Mesothelial cell of epicardium (in vitro differentiated cells): ENCODE data around the gene COQ3. TPM values are rescaled to one million over a fixed set of nuclear protein-coding genes. Genes with fewer than 3 reads are reported as not detected.

Source experiments
- DNase-seq, 2 experiments: peaks; one replicate each; pipeline ENCODE4 v3.0.0; 2021; ENCODE audit warnings: low spot score in 2 of 2; ENCODE audit not compliant: unreplicated experiment in 2 of 2
- H3K27ac Mint-ChIP-seq: 2 replicates; pipeline ENCODE4 v1.8.0; 2021; ENCODE audit warnings: mixed read lengths
- H3K27me3 Mint-ChIP-seq: 2 replicates; pipeline ENCODE4 v1.8.0; 2021; ENCODE audit warnings: low read depth, mixed read lengths
- H3K36me3 Mint-ChIP-seq: 2 replicates; pipeline ENCODE4 v1.8.0; 2021; ENCODE audit warnings: mixed read lengths
- H3K4me1 Mint-ChIP-seq: 2 replicates; pipeline ENCODE4 v1.8.0; 2021; ENCODE audit warnings: mixed read lengths
- H3K4me3 Mint-ChIP-seq: 2 replicates; pipeline ENCODE4 v1.8.0; 2021; ENCODE audit warnings: mild to moderate bottlenecking, moderate library complexity, mixed read lengths
- H3K9me3 Mint-ChIP-seq: 2 replicates; pipeline ENCODE4 v1.8.0; 2021; ENCODE audit warnings: mixed read lengths
- total RNA-seq: library from RNA; stranded (reverse); gene quantifications from 3 replicates; pipeline ENCODE4 v1.2.1, GENCODE V29; 2021
- TF ChIP-seq, protein P1 (sequence below): fragments of 200-600 bp; sonication (generic); IDR thresholded peaks from one replicate; pipeline ENCODE4 v1.5.0; 2021; ENCODE audit warnings: antibody characterized with exemption; ENCODE audit not compliant: unreplicated experiment

COQ3 gene, protein sequence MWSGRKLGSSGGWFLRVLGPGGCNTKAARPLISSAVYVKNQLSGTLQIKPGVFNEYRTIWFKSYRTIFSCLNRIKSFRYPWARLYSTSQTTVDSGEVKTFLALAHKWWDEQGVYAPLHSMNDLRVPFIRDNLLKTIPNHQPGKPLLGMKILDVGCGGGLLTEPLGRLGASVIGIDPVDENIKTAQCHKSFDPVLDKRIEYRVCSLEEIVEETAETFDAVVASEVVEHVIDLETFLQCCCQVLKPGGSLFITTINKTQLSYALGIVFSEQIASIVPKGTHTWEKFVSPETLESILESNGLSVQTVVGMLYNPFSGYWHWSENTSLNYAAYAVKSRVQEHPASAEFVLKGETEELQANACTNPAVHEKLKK
- total RNA-seq = 4.9 to 6.1 TPM (median 5.6 TPM) in 3 replicates

DNA sequence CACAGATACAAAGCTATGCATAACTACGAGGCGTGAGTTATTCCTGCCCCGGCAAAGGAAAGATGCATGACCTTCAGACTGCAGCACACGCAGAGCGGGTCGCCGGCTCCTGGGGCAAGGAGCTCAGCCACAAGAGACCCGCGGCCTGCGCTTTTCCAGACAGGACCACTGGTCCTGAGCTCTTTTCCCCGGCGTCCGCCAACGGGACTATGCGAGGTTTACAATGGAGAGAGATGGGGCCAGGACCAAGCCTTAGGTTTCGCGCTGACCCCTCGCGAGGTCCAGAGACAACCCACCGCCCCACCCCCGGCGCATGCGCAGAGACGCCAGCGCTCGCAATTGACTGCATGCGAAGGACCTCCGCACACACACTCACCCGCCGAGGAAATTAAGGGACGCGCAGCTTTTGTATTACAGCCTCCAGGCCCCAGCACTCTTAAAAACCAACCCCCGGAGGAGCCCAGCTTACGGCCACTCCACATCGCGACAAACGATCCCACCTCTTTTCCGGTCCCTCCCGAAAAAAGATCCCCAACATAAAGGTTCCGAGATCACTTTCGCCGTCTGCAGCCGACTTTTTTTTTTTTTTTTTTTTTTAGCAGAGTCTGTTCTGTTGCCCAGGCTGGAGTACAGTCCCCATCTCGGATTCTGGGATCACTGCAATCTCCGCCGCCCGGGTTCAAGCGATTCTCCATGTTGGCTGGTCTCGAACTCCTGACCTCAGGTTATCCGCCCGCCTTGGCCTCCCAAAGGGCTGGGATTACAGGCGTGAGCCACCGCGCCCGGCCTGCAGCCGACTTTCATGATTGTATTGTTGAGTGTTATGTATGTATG, at the start of gene COQ3:
Gene COQ3, minus strand, starts transcription at position 498 of the 834 bp plus-strand sequence. Its CDS starts 16 bp downstream, at position 482.
- peak; percentile 64 to 89 for DNase-seq
- peak within 1 kb of the TSS; percentile 97 for H3K27ac Mint-ChIP-seq
- H3K4me1 Mint-ChIP-seq = peaks cover 10% of the 10 kb centered on the region
- no peaks in the 10 kb centered on the region for H3K27me3 Mint-ChIP-seq
- peak within 1 kb of the TSS; percentile 96 for H3K4me3 Mint-ChIP-seq
- H3K36me3 Mint-ChIP-seq = peaks cover 3% of the 10 kb centered on the region
- H3K9me3 Mint-ChIP-seq = no peaks in the 10 kb centered on the region
- TF ChIP-seq, protein P1, sequence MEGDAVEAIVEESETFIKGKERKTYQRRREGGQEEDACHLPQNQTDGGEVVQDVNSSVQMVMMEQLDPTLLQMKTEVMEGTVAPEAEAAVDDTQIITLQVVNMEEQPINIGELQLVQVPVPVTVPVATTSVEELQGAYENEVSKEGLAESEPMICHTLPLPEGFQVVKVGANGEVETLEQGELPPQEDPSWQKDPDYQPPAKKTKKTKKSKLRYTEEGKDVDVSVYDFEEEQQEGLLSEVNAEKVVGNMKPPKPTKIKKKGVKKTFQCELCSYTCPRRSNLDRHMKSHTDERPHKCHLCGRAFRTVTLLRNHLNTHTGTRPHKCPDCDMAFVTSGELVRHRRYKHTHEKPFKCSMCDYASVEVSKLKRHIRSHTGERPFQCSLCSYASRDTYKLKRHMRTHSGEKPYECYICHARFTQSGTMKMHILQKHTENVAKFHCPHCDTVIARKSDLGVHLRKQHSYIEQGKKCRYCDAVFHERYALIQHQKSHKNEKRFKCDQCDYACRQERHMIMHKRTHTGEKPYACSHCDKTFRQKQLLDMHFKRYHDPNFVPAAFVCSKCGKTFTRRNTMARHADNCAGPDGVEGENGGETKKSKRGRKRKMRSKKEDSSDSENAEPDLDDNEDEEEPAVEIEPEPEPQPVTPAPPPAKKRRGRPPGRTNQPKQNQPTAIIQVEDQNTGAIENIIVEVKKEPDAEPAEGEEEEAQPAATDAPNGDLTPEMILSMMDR = no peak

DNA sequence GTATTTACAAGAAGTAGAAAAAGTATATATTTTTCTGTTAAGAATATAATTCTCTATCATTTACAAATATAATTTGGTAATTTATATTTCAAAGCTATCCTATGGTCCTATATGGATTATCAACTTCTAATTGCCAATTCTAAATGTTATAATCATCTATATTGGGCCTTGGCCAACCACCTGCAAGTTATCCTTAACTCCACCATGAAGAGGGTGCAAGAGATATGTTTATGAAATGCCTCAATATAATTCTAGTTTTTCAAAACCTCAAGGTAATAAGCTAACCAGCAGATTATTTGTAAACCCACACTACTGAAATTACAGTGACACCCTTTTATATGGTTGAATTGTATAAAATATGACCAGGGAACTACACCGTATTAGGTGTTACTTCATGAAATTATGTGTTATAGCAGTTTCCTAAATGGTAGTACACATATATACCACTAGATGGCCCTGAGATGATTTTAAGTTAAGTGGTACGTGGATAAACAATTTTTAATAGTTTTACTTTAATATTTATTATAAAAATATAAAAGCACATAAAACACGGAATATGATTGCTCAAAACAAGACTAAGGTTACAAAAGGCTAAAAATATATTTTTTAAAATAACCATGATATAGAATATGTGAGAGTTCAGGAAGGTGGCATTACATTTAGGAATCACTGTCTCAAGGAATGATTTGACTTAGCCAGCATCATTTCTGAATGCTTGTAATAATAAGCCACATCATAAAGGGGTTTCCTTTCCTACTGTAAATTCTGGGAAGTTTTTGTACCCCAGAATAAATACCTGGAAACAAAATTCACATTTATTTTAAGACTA, 40.9 kb upstream of the COQ3 start:
- Mint-ChIP-seq H3K27me3 (no peaks in the 10 kb centered on the region), H3K36me3 (peaks cover 2% of the 10 kb centered on the region), H3K27ac (no peak overlapping the region), H3K4me1 (no peaks in the 10 kb centered on the region), H3K9me3 (no peaks in the 10 kb centered on the region), H3K4me3 (no peak overlapping the region)
- no peak for DNase-seq
- TF ChIP-seq, protein P1 = peak; percentile 83

DNA sequence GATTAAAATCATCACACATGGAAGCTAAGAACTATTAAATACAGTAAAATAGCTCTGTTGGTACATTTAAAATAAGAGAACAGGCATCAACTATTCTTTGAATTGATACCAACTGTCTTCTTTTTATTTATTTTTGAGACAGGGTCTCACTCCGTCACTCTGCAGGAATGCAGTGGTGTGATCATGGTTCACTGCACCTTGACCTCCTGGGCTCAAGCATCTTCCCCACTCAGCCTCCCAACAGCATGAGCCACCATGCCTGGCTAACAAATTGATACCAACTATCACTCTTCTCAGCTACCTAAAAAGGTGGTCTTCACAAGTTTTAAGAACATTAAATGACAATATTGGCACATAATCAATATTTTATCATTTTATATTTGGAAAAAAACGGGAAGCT, 38.9 kb upstream of the COQ3 start:
- peaks cover 5% of the 10 kb centered on the region for H3K4me1 Mint-ChIP-seq
- DNase-seq = no peak
- no peaks in the 10 kb centered on the region for H3K9me3 Mint-ChIP-seq
- no peaks in the 10 kb centered on the region for H3K27me3 Mint-ChIP-seq
- TF ChIP-seq, protein P1 = no peak
- H3K36me3 Mint-ChIP-seq = peaks cover 5% of the 10 kb centered on the region
- H3K4me3 Mint-ChIP-seq = no peak overlapping the region
- no peak overlapping the region for H3K27ac Mint-ChIP-seq

DNA sequence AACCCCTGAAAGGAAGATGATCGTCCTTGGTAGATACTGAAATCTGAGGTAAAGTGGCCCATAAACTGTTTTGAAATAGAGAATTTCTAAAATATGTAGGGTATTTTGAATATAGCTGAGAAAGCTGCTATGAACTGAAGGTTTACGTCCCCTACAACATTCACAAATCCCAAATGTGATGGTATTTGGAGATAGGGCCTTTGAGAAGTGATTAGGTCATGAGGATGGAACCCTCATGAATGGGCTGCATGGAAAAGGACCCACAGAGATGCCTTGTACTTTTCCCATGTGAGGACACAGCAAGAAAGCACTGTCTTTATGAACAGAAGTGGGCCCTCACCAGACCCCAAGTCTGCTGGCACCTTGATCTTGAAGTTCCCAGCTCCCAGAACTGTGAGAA, 37.9 kb upstream of the COQ3 start:
- TF ChIP-seq, protein P1 = no peak
- no peaks in the 10 kb centered on the region for H3K9me3 Mint-ChIP-seq
- no peaks in the 10 kb centered on the region for H3K27me3 Mint-ChIP-seq
- DNase-seq = no peak
- peaks cover 14% of the 10 kb centered on the region for H3K4me1 Mint-ChIP-seq
- H3K36me3 Mint-ChIP-seq = peaks cover 5% of the 10 kb centered on the region
- H3K27ac Mint-ChIP-seq = no peak overlapping the region
- no peak overlapping the region for H3K4me3 Mint-ChIP-seq

DNA sequence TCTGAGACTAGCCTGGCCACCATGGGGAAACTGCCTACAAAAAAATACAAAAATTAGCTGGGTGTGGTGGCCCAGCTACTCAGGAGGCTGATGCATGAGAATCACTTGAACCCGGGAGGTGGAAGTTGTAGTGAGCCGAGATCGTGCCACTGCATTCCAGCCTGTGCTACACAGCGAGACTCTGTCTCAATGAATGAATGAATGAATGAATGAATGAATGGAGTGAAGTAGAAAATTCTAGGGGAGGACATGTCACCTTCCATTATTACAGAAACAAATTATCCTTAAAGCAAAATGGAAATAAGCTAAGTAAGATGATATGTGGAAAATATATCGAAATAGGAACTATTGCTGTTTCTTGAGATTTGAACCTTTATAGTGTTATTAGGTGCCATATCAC, 34.0 kb upstream of the COQ3 start:
- no peak for DNase-seq
- TF ChIP-seq, protein P1 = no peak
- Mint-ChIP-seq H3K27me3 (no peaks in the 10 kb centered on the region), H3K27ac (no peak overlapping the region), H3K4me1 (peaks cover 41% of the 10 kb centered on the region), H3K36me3 (peaks cover 6% of the 10 kb centered on the region), H3K9me3 (no peaks in the 10 kb centered on the region), H3K4me3 (peak overlapping the region; percentile 26)
